DMS 273 (cell line): Measurements from ENCODE around the gene CCDC69.
"Not testable (repeated sequence)": the region's sequence is repeated elsewhere in the genome, so short reads cannot be mapped to it uniquely, and the experiment has no call there.

ENCODE experiments used
- DNase-seq: peaks from one replicate; lab custom pipeline; 2025; ENCODE audit not compliant: unreplicated experiment; lab: John Stamatoyannopoulos, UW

CCDC69 gene

DNA sequence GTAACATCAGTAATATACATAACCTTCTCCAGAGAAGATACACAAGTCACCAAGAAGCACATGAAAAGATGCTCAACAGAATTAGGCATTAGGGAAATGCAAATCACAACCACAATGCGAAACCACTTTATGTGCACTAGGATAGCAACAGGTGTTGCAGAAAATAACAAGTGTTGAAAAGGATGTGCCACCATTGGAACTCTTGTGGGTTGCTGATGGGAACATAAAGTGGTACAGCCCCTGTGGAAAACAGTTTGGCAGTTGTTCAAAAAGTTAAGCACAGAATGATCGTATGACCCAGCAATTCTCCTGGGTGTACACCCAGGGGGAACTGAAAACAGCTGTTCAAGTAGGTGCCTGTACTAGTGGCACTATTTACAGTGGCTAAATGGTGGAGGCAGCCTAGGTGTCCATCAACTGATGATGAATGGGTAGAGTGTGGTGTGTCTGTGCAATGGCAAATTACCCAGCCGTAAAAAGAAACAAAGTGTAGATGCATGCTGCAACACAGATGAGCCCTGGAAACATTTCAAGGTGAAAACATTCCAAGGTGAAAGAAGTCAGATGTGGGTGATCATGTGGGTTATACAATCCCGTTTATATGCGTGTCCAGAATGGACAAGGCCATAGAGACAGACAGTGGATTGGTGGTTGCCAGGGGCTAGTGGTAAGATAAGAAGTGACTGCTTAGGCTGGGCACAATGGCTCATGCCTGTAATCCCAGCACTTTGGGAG is 27.2 kb downstream of the CCDC69 start:
- DNase-seq = no peak

GRCh38 chr5:151195622-151196021 is 28.3 kb downstream of the CCDC69 start:
- DNase-seq = no peak

DNA sequence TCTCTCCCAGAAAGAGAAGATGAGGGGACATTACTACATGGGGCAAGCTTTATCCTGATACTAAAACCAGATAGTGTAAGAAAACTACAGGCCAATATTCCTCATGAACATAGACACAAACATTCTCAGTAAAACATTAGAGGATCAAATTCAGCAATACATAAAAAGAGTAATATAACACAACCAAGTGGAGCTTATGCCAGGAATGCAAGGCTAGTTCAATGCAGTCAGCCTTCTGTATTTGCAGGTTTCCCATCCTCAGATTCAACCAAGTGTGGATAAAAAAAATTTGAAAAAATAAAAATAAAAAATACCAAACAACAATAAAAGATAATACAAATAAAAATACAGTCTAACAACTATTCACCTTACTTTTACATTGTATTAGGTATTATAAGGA is 31.3 kb downstream of the CCDC69 start:
- no peak for DNase-seq

DNA sequence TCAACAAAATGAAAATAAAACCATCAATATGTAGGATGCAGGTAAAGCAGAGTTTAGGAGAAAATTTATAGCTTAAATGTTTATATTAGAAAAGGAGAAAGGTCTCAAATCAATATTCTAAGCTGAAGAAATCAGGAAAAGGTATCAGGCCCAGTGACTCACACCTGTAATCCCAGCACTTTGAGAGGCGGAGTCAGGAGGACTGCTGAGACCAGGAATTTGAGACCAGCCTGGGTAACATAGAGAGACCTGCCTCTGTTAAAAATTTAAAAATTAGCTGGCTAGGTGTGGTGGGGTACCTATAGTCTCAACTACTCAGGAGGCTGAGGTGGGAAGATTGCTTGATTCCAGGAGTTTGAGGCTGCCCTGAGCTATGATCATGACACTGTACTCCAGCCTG is 32.2 kb downstream of the CCDC69 start:
- DNase-seq = no peak

- DNase-seq = no peak
Measured at GRCh38 chr5:151189151-151189550, 34.7 kb downstream of the CCDC69 start.

DNA sequence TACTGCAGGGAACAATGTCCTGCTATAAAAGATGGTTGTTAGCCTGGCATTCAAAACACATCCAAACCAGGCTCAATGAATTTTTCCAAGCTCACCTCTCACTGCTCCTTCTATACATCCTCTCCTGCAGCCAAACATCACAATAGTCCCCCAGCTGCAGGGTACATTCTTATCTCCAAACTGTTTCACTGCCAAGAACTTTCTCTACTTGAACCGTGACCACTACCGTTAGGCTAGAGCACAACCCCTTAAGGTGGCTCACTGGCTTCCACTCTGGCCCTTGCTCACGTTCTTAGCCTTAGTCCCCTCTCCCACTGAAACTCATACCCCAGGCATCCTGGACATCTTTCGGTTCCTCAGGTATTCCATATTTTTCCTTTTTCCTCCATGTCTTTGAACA is 37.4 kb downstream of the CCDC69 start:
- DNase-seq = no peak

DNA sequence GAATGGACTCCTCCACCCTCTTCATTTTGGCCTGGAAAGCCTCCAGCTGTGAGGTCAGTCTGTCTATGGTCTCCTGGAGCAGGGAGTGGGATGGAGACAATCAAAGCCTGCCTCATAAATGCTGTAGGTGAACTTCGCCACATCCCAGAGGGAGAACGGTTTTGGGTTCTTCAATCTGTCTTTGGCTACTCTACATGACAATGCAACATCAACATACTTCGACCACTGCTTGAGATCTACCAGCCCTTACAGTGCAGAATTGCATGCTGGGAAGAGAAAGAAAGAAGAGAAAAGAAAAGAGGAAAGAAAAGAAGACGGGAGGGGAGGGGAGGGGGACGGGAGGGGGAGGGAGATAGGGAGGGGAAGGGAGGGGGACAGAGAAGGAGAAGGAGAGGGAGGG is 37.8 kb downstream of the CCDC69 start:
- no peak for DNase-seq

GRCh38 chr5:151184316-151185042 is 39.4 kb downstream of the CCDC69 start:
- DNase-seq = no peak

DNA sequence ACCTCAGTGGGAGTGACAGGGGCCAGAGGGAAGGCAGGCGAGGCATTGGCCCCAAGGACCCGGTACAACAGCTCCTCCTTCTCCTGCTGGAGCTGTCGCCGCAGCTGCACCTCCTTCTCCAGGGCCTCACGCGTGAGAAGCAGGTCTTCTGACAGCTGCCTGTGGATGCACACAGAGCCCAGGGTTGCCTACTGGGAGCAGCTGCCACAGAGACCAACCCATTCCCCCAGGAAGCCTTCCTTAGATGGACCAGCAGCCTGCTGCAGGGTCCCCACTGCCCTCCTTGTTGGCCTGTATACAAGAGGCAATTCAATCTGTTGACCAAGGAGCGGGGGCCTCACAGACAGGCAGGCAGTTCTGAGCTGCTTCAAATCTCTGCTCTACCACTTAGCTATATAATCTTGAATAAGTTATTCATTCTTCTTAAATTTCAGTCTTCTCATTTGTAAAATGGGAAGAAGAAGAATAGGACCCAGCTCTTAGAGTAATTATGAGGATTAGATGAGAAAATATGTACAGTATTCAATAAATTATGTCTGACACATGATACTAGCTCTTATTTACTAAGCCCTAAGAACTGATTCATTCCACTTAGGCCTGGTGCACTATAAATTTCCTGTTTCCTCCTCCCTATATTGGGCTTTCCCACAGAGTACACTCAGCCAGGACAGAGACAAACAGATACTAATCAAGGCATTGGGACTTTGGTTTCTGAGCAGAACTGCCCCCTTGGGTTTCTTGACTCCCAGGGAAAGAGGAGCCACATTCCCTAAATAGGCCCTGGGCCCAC is 40.2 kb downstream of the CCDC69 start:
- peak; percentile 16 for DNase-seq

DNA sequence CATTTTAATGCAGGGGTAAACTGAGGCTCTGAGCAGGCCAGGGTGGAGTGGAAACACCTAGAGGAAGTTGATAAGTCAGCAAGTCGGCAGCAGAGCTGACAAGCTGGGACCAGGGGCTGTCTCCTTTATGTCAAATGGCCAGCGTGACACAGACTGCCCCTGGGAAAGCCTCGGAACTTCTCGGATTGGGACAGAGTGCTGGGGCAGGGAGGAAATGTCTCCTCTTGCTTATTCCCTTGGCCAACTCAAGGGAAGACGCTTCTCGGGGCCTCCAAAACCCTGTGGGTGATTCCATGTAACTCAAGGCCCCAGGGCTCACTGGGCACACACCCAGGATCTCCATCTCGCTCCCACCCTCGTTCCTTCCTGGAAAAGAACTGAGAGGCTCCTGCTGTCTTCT is 40.9 kb downstream of the CCDC69 start:
- DNase-seq = no peak

- DNase-seq = no peak
Measured at GRCh38 chr5:151182524-151182900, 41.4 kb downstream of the CCDC69 start.

DNA sequence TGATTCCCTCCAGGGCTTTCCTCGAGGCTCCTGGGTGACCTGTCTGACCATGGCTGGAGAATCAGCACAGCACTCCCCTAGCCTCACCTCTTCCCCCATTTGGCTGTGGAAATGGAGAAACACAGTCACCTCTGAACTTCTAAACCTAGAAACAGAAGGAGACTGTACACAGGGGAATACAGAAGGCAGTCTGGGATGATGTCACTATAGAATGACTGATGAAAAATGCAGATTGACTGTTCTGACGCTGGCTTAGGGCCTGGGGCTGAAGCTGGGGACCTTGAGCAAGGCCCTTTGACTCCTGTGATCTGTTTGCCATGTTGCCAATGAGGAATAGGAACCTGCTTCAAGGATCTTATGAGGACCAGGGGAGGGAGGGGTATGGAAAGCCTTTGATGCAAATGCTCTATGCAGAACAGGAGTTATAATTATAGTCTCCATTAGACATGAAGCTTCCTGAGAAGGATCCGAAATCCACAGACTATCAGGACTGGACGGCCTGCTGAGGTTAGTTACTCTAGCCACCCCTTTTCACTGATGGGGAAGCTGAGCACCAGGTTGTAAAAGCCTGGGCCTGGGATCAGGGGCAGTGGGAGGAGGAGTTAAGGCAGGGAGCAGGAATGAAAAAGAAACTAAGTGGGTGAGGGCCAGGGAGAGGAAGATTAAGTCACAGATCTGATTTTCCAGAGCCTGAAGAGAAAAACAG is 41.9 kb downstream of the CCDC69 start:
- DNase-seq = peak; percentile 53

DNA sequence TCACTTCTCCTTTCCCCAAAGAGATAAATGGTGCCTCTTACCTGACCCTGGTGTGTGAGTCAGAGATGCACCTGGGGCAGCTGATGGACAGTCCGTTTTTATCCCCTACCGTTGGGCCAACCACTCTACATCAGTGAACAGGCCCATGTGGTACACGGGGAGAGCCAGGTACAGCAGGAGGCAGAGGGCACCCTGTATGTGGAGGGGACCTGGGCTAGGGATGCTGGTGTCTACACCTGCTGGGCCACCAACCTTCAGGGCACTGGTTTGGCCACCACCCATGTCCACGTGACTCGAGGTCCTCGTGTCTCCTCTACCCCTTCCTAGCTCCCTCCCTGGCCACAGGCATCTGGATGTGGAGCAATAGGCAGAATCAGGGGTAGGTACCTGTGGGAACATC is 43.6 kb downstream of the CCDC69 start:
- DNase-seq = no peak

GRCh38 chr5:151179489-151179840 is 44.4 kb downstream of the CCDC69 start:
- no peak for DNase-seq

- DNase-seq = peak; percentile 9
Measured at GRCh38 chr5:151178777-151179488, 45.0 kb downstream of the CCDC69 start.

DNA sequence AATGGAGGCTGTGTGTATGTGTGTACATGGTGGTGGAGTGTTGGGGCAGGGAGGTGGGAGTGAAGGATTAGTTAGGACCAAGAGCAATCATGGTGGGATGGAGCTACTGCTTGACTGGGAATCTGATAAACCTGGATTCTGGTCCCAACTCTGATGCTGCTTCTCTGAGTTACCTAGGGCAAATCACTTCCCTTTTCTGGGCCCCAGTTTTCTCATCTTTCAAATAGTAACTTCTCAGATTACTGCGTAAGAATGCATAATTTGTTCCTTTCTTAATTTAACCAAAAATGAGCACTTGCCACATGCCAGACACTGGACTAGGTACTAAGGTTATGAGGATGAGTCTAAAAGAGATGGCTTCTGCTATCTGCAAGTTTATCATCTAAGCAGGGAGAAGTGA is 45.5 kb downstream of the CCDC69 start:
- no peak for DNase-seq

DNA sequence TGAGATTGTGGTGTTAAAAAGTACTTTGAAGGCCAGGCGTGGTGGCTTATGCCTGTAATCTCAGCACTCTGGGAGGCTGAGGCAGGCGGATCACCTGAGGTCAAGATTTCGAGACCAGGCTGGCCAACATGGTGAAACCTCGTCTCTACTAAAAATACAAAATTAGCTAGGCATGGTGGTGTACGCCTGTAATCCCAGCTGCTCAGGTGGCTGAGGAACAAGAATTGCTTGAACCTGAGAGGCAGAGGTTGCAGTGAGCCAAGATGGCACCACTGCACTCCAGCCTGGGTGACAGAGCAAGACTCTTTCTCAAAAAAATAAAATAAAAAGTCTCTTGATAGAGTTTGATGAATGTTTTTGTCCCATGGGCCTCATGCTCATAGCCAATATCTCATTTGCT is 47.6 kb downstream of the CCDC69 start:
- DNase-seq = not testable (repeated sequence)

DNA sequence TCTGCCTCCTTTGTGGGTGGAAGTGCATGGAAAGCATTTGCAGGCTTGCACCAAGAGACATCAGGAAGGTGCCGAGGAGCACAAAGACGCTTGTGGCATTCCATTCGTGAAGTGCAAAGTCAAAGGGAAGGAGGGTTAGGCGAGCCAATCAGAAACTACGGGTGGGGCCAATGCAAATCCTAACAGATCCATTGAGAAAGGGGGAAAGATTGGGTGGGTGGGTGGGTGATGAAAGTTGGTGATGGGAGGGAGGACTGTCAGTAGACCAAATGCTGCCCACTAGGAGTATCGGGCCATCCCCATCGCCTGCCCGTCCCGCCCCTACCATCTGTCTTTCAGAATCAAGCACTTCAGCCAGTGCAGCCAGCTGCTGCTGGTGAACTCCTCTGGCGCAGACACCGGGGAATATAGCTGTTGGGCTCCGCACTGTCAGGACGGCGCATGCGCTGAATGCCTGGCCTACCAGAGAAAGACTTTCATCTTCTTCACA is 49.2 kb downstream of the CCDC69 start:
- peak; percentile 94 for DNase-seq

- no peak for DNase-seq
Measured at GRCh38 chr5:151173711-151174611, 49.9 kb downstream of the CCDC69 start.

DNA sequence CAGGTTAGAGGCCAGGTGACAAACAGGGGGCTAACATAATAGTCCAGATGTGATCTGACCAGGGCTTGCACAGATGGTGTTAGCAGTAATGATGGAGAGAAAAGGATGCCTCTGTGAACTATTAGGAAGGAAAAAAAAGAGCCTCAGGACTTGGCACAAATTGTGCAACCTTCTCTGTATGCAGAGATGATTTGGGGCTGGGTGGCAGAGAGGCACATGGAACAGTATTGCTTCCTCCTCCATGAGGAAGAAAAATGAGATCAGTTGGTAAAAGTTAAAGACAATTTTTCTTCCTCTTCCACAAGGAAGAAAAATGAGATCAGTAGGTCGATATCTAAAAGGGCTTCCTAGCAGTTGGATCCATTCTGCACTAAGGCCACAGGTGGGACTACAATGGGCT is 52.4 kb downstream of the CCDC69 start:
- no peak for DNase-seq
